Esophagus muscularis mucosa (tissue), 4 donors: ENCODE results near the gene KIF17. TPM values are rescaled to one million over a fixed set of nuclear protein-coding genes. Genes with fewer than 3 reads are reported as not detected.

ENCODE experiments used
- DNase-seq: peaks from one replicate; pipeline ENCODE4 v3.0.0-alpha.2; 2017; ENCODE audit errors: extremely low spot score
- H3K27ac ChIP-seq, 4 donors: fragments of 200-600 bp; sonication (generic); replicated peaks in 1 of 4; 1 replicate in 3 of 4; 2 replicates in 1 of 4; pipeline ENCODE4 v1.5.1; 2016 to 2019; ENCODE audit warnings: mild to moderate bottlenecking in 1 of 4
- H3K27me3 ChIP-seq, 4 donors: fragments of 200-600 bp; sonication (generic); one replicate each; pipeline versions ENCODE4 v1.5.1 to v1.6.0; 2016 to 2019
- H3K36me3 ChIP-seq, 4 donors: fragments of 200-600 bp; sonication (generic); one replicate each; pipeline ENCODE4 v1.5.1; 2016 to 2019
- H3K4me1 ChIP-seq, 4 donors: fragments of 200-600 bp; sonication (generic); one replicate each; pipeline ENCODE4 v1.5.1; 2016 to 2019
- H3K4me3 ChIP-seq, 4 donors: fragments of 200-600 bp; sonication (generic); 1 replicate in 2 of 4; 2 replicates in 2 of 4; pipeline ENCODE4 v1.5.1; 2016 to 2019; ENCODE audit warnings: mild to moderate bottlenecking in 4 of 4, moderate library complexity in 1 of 4
- H3K9me3 ChIP-seq, 4 donors: fragments of 200-600 bp; sonication (generic); 1 replicate in 3 of 4; 2 replicates in 1 of 4; pipeline ENCODE4 v1.5.1; 2016 to 2019
- EP300 ChIP-seq: sonication (generic); formaldehyde crosslinking; IDR thresholded peaks from one replicate; pipeline ENCODE4 v1.6.1; 2017; ENCODE audit warnings: antibody characterized with exemption
- POLR2A ChIP-seq: fragments of 450-650 bp; IDR thresholded peaks from one replicate; pipeline ENCODE4 v1.6.1; 2017; ENCODE audit warnings: antibody characterized with exemption, moderate library complexity, mild to moderate bottlenecking, low read depth
- POLR2AphosphoS5 ChIP-seq, 2 donors: sonication (generic); formaldehyde crosslinking; IDR thresholded peaks; one replicate each; pipeline ENCODE4 v1.6.1; 2017; ENCODE audit warnings: antibody characterized with exemption in 2 of 2
- WGBS: methylation state at CpG from one replicate; pipeline ENCODE4 v1.1.5; 2018; 5-methylcytosine and 5-hydroxymethylcytosine counted together
- intact Hi-C: fragments of 100-400 bp; cut with DNase I; formaldehyde crosslinking; loops from one replicate; pipeline ENCODE4 v1.15.1; 2023
- total RNA-seq, 4 donors: library from RNA; depleted of rRNA; stranded (reverse); fragments of >200 nt; gene quantifications; one replicate each; pipeline versions ENCODE4 v1.1.0 to v1.2.1, GENCODE V29; 2016
- TF ChIP-seq, protein P1 (sequence below), 3 experiments: fragments of 200-600 bp in 2 of 3; fragments of 450-650 bp in 1 of 3; sonication (generic) in 2 of 3; IDR thresholded peaks; one replicate each; pipeline ENCODE4 v1.5.1; 2017 to 2019; ENCODE audit warnings: antibody characterized with exemption in 3 of 3, mild to moderate bottlenecking in 2 of 3, moderate library complexity in 1 of 3

The KIF17 gene
- total RNA-seq, 4 donors from 2014 or later: 2.0 to 7.3 (median 3.4) TPM

DNA sequence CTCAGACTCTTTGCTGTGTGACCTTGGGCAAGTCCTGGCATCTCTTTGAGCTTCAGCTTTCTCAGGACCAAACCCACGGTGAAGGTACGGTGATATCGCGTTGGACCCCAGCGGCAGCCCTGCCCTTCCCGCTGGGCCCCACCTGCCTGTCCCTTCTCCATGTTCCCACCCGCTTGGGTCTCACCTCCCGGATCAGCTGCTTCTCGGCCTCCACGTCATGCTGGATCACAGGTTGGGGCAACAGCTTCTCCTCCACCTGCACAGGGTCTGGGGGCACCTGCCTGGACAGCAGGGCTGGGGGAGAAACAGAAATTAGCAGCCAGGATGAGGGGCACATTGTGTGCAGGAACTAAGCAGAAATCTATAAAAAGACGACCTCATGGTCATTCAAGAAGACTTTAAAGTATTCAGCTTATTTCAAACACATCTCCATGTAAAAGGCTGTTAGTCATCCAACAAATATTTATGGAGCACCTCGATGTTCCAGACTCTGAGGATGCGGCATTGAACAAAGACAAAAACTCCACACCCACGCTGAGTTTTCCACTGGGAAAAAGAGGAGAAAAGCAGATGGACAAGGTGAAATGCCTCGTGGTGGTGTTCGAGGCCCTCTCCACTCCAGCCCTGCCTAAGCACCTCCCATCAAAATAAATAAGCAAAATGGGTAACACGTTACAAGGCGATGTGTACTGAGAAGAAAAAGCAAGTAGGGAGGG is 19.5 kb downstream of the KIF17 start:
- Histone ChIP-seq H3K4me3 (no peak overlapping the region), H3K4me1 (peaks cover 7 to 33% (median 29%) of the 10 kb centered on the region in 4 donors), H3K9me3 (no peaks in the 10 kb centered on the region), H3K27me3 (no peaks in the 10 kb centered on the region), H3K36me3 (no peaks in the 10 kb centered on the region), H3K27ac (peak overlapping the region; percentile 22 to 91 (median 60))
- WGBS: 75% methylated on average over 18 of the region's 18 CpGs
- intact Hi-C loops: loop anchor here (2.0 to 10.0 kb wide), 3 partner anchors 34 to 286 kb away; partner anchors contain the start of genes HP1BP3 and SH2D5
- TF ChIP-seq, protein P1, sequence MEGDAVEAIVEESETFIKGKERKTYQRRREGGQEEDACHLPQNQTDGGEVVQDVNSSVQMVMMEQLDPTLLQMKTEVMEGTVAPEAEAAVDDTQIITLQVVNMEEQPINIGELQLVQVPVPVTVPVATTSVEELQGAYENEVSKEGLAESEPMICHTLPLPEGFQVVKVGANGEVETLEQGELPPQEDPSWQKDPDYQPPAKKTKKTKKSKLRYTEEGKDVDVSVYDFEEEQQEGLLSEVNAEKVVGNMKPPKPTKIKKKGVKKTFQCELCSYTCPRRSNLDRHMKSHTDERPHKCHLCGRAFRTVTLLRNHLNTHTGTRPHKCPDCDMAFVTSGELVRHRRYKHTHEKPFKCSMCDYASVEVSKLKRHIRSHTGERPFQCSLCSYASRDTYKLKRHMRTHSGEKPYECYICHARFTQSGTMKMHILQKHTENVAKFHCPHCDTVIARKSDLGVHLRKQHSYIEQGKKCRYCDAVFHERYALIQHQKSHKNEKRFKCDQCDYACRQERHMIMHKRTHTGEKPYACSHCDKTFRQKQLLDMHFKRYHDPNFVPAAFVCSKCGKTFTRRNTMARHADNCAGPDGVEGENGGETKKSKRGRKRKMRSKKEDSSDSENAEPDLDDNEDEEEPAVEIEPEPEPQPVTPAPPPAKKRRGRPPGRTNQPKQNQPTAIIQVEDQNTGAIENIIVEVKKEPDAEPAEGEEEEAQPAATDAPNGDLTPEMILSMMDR (IDR thresholded peaks at IDR 0.05): no peak
- TF ChIP-seq POLR2AphosphoS5 (IDR thresholded peaks at IDR 0.05) (peak in 1 of 2 donors; percentile 24), EP300 (no peak), POLR2A (no peak)
- no peak for DNase-seq

DNA sequence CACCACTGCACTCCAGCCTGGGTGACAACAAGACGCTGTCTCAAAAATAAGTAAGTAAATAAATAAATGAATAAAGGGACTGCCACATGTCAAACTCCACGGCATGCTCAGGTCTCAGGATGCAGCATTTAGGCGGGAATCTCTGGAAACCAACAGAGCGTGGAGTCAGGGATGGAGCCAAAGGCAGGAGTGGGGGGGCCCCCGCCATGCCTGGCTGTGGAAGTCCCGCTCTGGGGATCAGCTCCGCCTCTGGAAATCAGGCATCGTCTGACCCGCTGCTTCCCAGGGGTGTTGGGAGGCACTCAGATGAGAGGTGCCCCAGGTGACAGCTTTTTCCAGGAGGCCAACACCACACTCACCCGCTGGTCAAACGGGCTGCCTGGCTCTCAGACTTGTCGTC is 20.2 kb downstream of the KIF17 start:
- Histone ChIP-seq H3K27me3 (no peaks in the 10 kb centered on the region), H3K27ac (peak overlapping the region; percentile 80 to 91 (median 86)), H3K36me3 (no peaks in the 10 kb centered on the region), H3K4me3 (peak overlapping the region in 2 of 4 donors; percentile 63 to 76), H3K9me3 (no peaks in the 10 kb centered on the region), H3K4me1 (peaks cover 7 to 33% (median 29%) of the 10 kb centered on the region in 4 donors)
- intact Hi-C loops: loop anchor here (5.0 to 10.0 kb wide), 2 partner anchors 90 to 287 kb away; partner anchors contain the start of gene HP1BP3
- no peak for DNase-seq
- no peak for TF ChIP-seq POLR2A
- TF ChIP-seq POLR2AphosphoS5 (IDR thresholded peaks at IDR 0.05): no peak
- TF ChIP-seq, protein P1 (IDR thresholded peaks at IDR 0.05): no peak
- TF ChIP-seq EP300: no peak
- WGBS: 91% methylated on average over 8 of the region's 12 CpGs

DNA sequence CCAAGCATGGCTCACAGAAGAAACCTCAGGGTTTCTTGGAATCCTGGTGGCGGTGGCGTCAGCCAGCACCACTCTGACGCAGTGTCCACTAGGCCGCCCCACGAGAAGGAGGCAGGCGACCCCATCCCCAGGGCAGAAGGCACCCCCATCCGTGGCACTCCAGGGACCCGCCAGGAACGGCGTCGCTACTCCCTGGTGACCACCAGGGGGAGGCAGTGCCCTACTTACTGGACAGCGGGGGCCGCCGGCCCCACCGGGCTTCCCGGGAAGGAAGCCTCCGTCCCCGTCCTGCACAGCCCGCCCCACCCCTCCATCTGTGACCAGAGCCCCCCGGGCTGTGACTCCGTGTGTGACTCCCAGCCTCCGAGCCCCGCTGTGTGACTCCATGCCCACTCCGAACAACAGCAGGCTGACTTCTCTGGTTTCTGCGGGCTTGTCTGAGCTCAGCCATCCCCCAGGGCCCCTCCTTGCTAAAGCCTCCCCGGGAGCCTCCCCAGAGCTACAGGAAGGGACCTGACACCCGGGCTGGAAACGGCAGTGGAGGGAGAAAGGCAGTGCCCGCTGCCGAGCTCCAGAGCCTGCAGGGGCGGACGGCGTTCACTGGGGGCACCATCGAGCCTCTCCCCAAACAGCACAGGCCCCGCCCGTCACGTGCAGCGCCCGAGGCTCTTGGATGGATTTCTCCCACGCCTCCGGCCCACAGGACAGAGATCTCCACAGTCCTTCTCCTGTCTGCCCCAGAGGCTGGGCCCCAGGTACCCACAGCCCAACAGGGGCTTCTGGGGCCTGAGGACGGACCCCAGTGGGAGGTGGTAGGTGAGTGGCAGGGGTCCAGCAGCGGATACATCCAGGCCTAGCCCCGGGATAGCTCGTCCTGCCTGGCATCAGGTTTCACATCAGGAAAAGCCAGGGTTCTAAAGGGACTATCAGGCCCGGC is 21.1 kb downstream of the KIF17 start:
- no peaks in the 10 kb centered on the region for H3K36me3 ChIP-seq
- H3K9me3 ChIP-seq: peaks cover 0 to 4% (median 0%) of the 10 kb centered on the region in 4 donors
- H3K27ac ChIP-seq: peak overlapping the region; percentile 80 to 91 (median 86)
- TF ChIP-seq POLR2AphosphoS5 (IDR thresholded peaks at IDR 0.05) (peak; percentile 61 to 68), EP300 (no peak)
- TF ChIP-seq, protein P1 (IDR thresholded peaks at IDR 0.05): peak; percentile 68 to 89 (median 88)
- 0% methylated on average over 10 of the region's 46 CpGs for WGBS
- H3K4me3 ChIP-seq: peak overlapping the region; percentile 60 to 76 (median 66)
- intact Hi-C loops: loop anchor here (1.0 to 10.0 kb wide), 3 partner anchors 91 to 499 kb away; partner anchors contain the start of gene HP1BP3
- peak; percentile 94 for DNase-seq
- H3K27me3 ChIP-seq: no peaks in the 10 kb centered on the region
- peaks cover 7 to 33% (median 29%) of the 10 kb centered on the region in 4 donors for H3K4me1 ChIP-seq

DNA sequence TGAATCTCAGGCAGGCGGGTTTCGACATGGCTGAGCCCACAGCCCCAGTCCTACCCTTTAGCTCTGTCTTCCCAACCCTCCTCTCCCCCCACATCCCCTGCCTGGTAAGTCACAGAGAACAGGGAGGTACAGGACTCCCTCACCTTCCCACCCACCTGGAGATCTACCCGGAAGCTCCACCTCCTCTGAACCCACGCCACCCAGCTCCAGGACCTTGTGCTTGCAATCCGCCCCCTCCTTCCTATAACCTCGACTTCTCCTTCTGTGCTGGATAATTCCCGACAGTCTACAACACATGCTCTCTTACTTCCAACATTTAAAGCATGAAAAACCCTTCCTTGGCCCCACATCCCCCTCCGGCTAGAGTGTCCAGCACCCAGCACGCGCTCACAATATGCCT is 22.3 kb downstream of the KIF17 start:
- Histone ChIP-seq H3K4me1 (peaks cover 7 to 33% (median 29%) of the 10 kb centered on the region in 4 donors), H3K9me3 (peaks cover 0 to 5% (median 0%) of the 10 kb centered on the region in 4 donors), H3K4me3 (no peak overlapping the region), H3K36me3 (no peaks in the 10 kb centered on the region), H3K27ac (no peak overlapping the region), H3K27me3 (no peaks in the 10 kb centered on the region)
- no peak for DNase-seq
- TF ChIP-seq POLR2AphosphoS5 (IDR thresholded peaks at IDR 0.05) (no peak), POLR2A (no peak)
- TF ChIP-seq, protein P1 (IDR thresholded peaks at IDR 0.05): no peak
- 87% methylated on average over 10 of the region's 10 CpGs for WGBS
- intact Hi-C loops: loop anchor here (5.0 to 10.0 kb wide), 2 partner anchors 92 to 289 kb away; partner anchors contain the start of gene HP1BP3
